A549 (cell line): Measurements from ENCODE around the gene SAXO1.

Experiments used
- CHD2 ChIP-seq: fragments of 150-350 bp; IDR thresholded peaks from 2 replicates; pipeline ENCODE4 v1.6.1; 2014; ENCODE audit warnings: low read length; ENCODE audit not compliant: partially characterized antibody
- CTCF ChIP-seq: fragments of >200 bp; sonication (Bioruptor Twin); formaldehyde crosslinking; IDR thresholded peaks from 3 replicates; pipeline ENCODE4 v1.5.1; 2016
- HDAC2 ChIP-seq: fragments of 200-600 bp; sonication (generic); IDR thresholded peaks from 2 replicates; pipeline ENCODE4 v1.6.1; 2016
- JUNB ChIP-seq: fragments of >200 bp; sonication (Bioruptor Twin); formaldehyde crosslinking; IDR thresholded peaks from 2 replicates; pipeline ENCODE4 v1.6.1; 2016
- MAFK ChIP-seq: fragments of 450-650 bp; IDR thresholded peaks from 2 replicates; pipeline ENCODE4 v1.6.1; 2014; ENCODE audit not compliant: partially characterized antibody
- NPAS2 ChIP-seq: fragments of 250-450 bp; sonication (Bioruptor Pico); IDR thresholded peaks from 2 replicates; pipeline ENCODE4 v1.8.0; 2022; ENCODE audit warnings: mild to moderate bottlenecking, moderate library complexity, borderline replicate concordance
- POLR2A ChIP-seq: IDR thresholded peaks from 2 replicates; pipeline ENCODE4 v1.6.1; 2012; ENCODE audit warnings: mild to moderate bottlenecking, low read length
- POLR2AphosphoS2 ChIP-seq: conservative IDR thresholded peaks from 2 replicates; pipeline ENCODE4 v1.6.1; 2012; ENCODE audit warnings: low read length, improper control_type of control experiment, inconsistent platforms
- REST ChIP-seq: fragments of 200-600 bp; sonication (generic); IDR thresholded peaks from 2 replicates; pipeline ENCODE4 v1.6.1; 2016; ENCODE audit warnings: antibody characterized with exemption, mild to moderate bottlenecking, moderate library complexity
- SREBF2 ChIP-seq: fragments of 450-650 bp; IDR thresholded peaks from 2 replicates; pipeline ENCODE4 v1.6.1; 2014; ENCODE audit warnings: mild to moderate bottlenecking, moderate library complexity

- TF ChIP-seq CTCF (no peak), MAFK (no peak), NPAS2 (CRISPR knock-in tag) (no peak), JUNB (no peak), POLR2A (no peak), SREBF2 (no peak), REST (no peak), CHD2 (no peak), POLR2AphosphoS2 (no peak), HDAC2 (no peak)
These were observed at the start of gene SAXO1 for GRCh38 chr9:19033015-19033414.
